H1 (cell line): Measurements from ENCODE around the gene EIF2B2.

Source experiments
- CTCF ChIP-seq, 3 experiments: IDR thresholded peaks; 1 replicate in 2 of 3; 2 replicates in 1 of 3; pipeline versions ENCODE4 v1.5.1 to v1.6.1; 2011; ENCODE audit warnings: low read length in 3 of 3, mild to moderate bottlenecking in 3 of 3, inconsistent platforms in 2 of 3, low read depth in 1 of 3, moderate library complexity in 1 of 3; ENCODE audit not compliant: insufficient read depth in 1 of 3; ENCODE audit errors: control extremely low read depth in 1 of 3
- EP300 ChIP-seq, 2 experiments: IDR thresholded peaks; 1 replicate in 1 of 2; 2 replicates in 1 of 2; pipeline ENCODE4 v1.6.1; 2011 to 2012; ENCODE audit warnings: low read depth in 2 of 2, low read length in 2 of 2, mild to moderate bottlenecking in 2 of 2, borderline replicate concordance in 1 of 2, inconsistent platforms in 1 of 2, moderate library complexity in 1 of 2
- EZH2 ChIP-seq: fragments of 200-600 bp; sonication (generic); IDR thresholded peaks from 2 replicates; pipeline ENCODE4 v1.7.1; 2012; ENCODE audit warnings: low read depth, mild to moderate bottlenecking, moderate library complexity, low read length, inconsistent platforms; ENCODE audit not compliant: severe bottlenecking
- GABPA ChIP-seq: IDR thresholded peaks from 2 replicates; pipeline ENCODE4 v1.6.1; 2011; ENCODE audit warnings: mild to moderate bottlenecking, low read length, moderate library complexity, borderline replicate concordance; ENCODE audit not compliant: insufficient read depth
- JUND ChIP-seq: IDR thresholded peaks from 2 replicates; pipeline ENCODE4 v1.6.1; 2011; ENCODE audit warnings: mild to moderate bottlenecking, improper control_type of control experiment, low read length
- KDM5A ChIP-seq: fragments of 200-600 bp; IDR thresholded peaks from 2 replicates; pipeline ENCODE4 v1.7.1; 2012; ENCODE audit warnings: mild to moderate bottlenecking, low read length, inconsistent platforms, mixed read lengths
- PHF8 ChIP-seq: fragments of 200-600 bp; sonication (generic); conservative IDR thresholded peaks from 2 replicates; pipeline ENCODE4 v1.7.1; 2012; ENCODE audit warnings: low read depth, mild to moderate bottlenecking, inconsistent platforms, low read length, moderate library complexity
- POLR2A ChIP-seq, 2 experiments: IDR thresholded peaks; 1 replicate in 1 of 2; 2 replicates in 1 of 2; pipeline ENCODE4 v1.6.1; 2011; ENCODE audit warnings: low read depth in 2 of 2, low read length in 2 of 2, mild to moderate bottlenecking in 2 of 2; ENCODE audit errors: control extremely low read depth in 1 of 2
- POLR2AphosphoS5 ChIP-seq: IDR thresholded peaks from 2 replicates; pipeline ENCODE4 v1.6.1; 2011; ENCODE audit warnings: low read depth, low read length
- RXRA ChIP-seq: IDR thresholded peaks from 2 replicates; pipeline ENCODE4 v1.6.1; 2011; ENCODE audit warnings: low read depth, mild to moderate bottlenecking, low read length, moderate library complexity; ENCODE audit not compliant: insufficient read depth
- SP1 ChIP-seq: IDR thresholded peaks from 2 replicates; pipeline ENCODE4 v1.6.1; 2011; ENCODE audit warnings: low read depth, low read length
- SRF ChIP-seq: IDR thresholded peaks from 2 replicates; pipeline ENCODE4 v1.6.1; 2011; ENCODE audit warnings: mild to moderate bottlenecking, low read depth, low read length, moderate library complexity
- USF2 ChIP-seq: IDR thresholded peaks from 2 replicates; pipeline ENCODE4 v1.6.1; 2011; ENCODE audit warnings: low read length, improper control_type of control experiment

DNA sequence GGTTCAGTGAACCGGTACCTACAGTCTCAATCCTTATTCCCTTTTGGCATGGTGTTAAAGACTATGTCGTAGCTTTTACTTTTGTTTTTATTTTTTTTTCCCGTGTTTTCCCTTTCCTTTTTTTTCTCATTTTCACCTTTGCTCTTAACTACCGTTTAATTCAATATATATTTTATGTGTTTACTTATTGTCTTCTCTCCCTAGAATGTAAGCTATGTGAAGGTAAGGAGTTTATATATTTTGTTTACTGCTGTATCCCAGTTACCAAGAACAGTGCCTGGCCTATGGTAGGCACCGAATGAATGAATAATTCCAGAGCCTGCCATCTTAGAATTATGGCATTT is 48.8 kb downstream of the EIF2B2 start:
- no peak for TF ChIP-seq POLR2AphosphoS5
- TF ChIP-seq EZH2, result no peak
- TF ChIP-seq GABPA, result no peak
- TF ChIP-seq CTCF (IDR thresholded peaks at IDR 0.05; ENCODE audit: control extremely low read depth in 1 of 3, insufficient read depth in 1 of 3, low read depth in 1 of 3, low read length in 3 of 3), result no peak
- TF ChIP-seq POLR2A (IDR thresholded peaks at IDR 0.05; ENCODE audit: control extremely low read depth in 1 of 2, low read depth in 2 of 2, low read length in 2 of 2), result no peak
- no peak for TF ChIP-seq PHF8
- TF ChIP-seq EP300 (IDR thresholded peaks at IDR 0.05; ENCODE audit: borderline replicate concordance in 1 of 2, low read depth in 2 of 2, low read length in 2 of 2), result no peak
- TF ChIP-seq SP1, result no peak
- TF ChIP-seq KDM5A, result no peak
- no peak for TF ChIP-seq SRF
- no peak for TF ChIP-seq RXRA
- no peak for TF ChIP-seq USF2
- TF ChIP-seq JUND, result no peak
